Kidney (tissue), 22 donors: ENCODE measurements around the gene ADAM20. TPM values are rescaled to one million over a fixed set of nuclear protein-coding genes. Genes with fewer than 3 reads are reported as not detected.

Experiments used
- DNase-seq, 5 donors: peaks; one replicate each; pipeline ENCODE4 v3.0.0-alpha.2; 2013 to 2020
- FAIRE-seq: peaks from 2 replicates; lab custom pipeline; 2012; peaks lifted over from hg19 to GRCh38; lab: Jason Lieb, UNC
- H3K27ac ChIP-seq, 2 donors: one replicate each; pipeline ENCODE4 v1.7.0; 2013; ENCODE audit warnings: low read depth in 2 of 2, low read length in 2 of 2, inconsistent platforms in 1 of 2
- H3K27me3 ChIP-seq: one replicate; pipeline ENCODE4 v1.7.1; 2013; ENCODE audit warnings: low read length, inconsistent platforms; ENCODE audit not compliant: control insufficient read depth, insufficient read depth
- H3K36me3 ChIP-seq, 3 donors: one replicate each; pipeline versions ENCODE4 v1.7.0 to v1.7.1; 2013; ENCODE audit warnings: low read length in 3 of 3, control low read depth in 1 of 3, inconsistent platforms in 1 of 3; ENCODE audit not compliant: insufficient read depth in 3 of 3, control insufficient read depth in 2 of 3
- H3K4me1 ChIP-seq, 3 donors: one replicate each; pipeline versions ENCODE4 v1.7.0 to v1.7.1; 2013; ENCODE audit warnings: low read length in 3 of 3, inconsistent platforms in 1 of 3, low read depth in 1 of 3; ENCODE audit not compliant: control insufficient read depth in 2 of 3, insufficient read depth in 2 of 3
- H3K4me3 ChIP-seq, 3 donors: one replicate each; pipeline versions ENCODE4 v1.7.0 to v1.8.1; 2013; ENCODE audit warnings: low read length in 3 of 3, control low read depth in 1 of 3, inconsistent platforms in 1 of 3
- H3K9ac ChIP-seq, 3 donors: one replicate each; pipeline versions ENCODE4 v1.7.0 to v1.7.1; 2013; ENCODE audit warnings: low read length in 3 of 3, control low read depth in 1 of 3, inconsistent platforms in 1 of 3
- H3K9me3 ChIP-seq, 3 donors: one replicate each; pipeline versions ENCODE4 v1.7.0 to v1.7.1; 2013; ENCODE audit warnings: low read length in 3 of 3, control low read depth in 1 of 3, inconsistent platforms in 1 of 3; ENCODE audit not compliant: control insufficient read depth in 2 of 3, insufficient read depth in 1 of 3
- CTCF ChIP-seq: IDR thresholded peaks from 3 replicates; pipeline ENCODE4 v1.5.1; 2012; ENCODE audit warnings: mild to moderate bottlenecking, moderate library complexity, borderline replicate concordance; ENCODE audit not compliant: insufficient read depth; ENCODE audit errors: extremely low read depth
- intact Hi-C: fragments of 100-400 bp; cut with DNase I; formaldehyde crosslinking; loops from one replicate; pipeline ENCODE4 v1.11.1; 2022
- long read RNA-seq, 10 donors: library from polyadenylated mRNA in 1 of 10; unstranded in 1 of 10; transcript quantifications; one replicate each; pipeline ENCODE4 v2.0.0 and lab custom pipeline, GENCODE V29; 2021 to 2026
- polyA plus RNA-seq: library from polyadenylated mRNA; stranded (reverse); fragments of 350-450 nt; fragmentation: Illumina TruSeq; extraction: RNeasy Lipid Tissue Mini Kit (QIAGEN cat#74804); gene quantifications from one replicate; pipeline ENCODE4 v1.2.3, GENCODE V29; 2014; ENCODE audit warnings: low read depth, low replicate concordance; ENCODE audit not compliant: insufficient read depth
- total RNA-seq: library from RNA; stranded (reverse); fragmentation: NEBNext Ultra II Directional; extraction: Animal tissue kit (Norgen Biotek cat#: 25700); gene quantifications from one replicate; pipeline ENCODE4 v1.2.1, GENCODE V29; 2021
- donor health status: control.
- donor health status: control.
- donor health status: control.
- donor health status: control.
- donor health status: control.
- donor health status: DM: yes; HTN: yes; CAD: no.
- donor health status: Normal renal cell carcinoma (clear cell type).

Gene ADAM20
- total RNA-seq (1.2 TPM), polyA plus RNA-seq (not detected)
- long read RNA-seq, donor 1: 0 reads
- long read RNA-seq, donor 2: 0 reads
- long read RNA-seq, donor 3: 0 reads
- long read RNA-seq, donor 4: 0 reads
- long read RNA-seq, donor 5: 0 reads
- long read RNA-seq, donor 6: 0 reads
- long read RNA-seq, donor 7: 0 reads
- long read RNA-seq, donor 8: 0 reads
- long read RNA-seq, donor 9: 0 reads
- long read RNA-seq, donor 10: 0 reads

- FAIRE-seq: no peak
- intact Hi-C loops: no loop called here
Observed at GRCh38 chr14:70534904-70535303, at the start of gene ADAM20. Gene ADAM20, minus strand, starts transcription at chr14:70535004. Its CDS starts 10,247 bp downstream, at chr14:70524757.

GRCh38 chr14:70576891-70577290 is 42.1 kb upstream of the ADAM20 start:
- TF ChIP-seq CTCF: no peak
- no peaks in the 10 kb centered on the region for H3K9me3 ChIP-seq
- no peak overlapping the region for H3K9ac ChIP-seq
- H3K27me3 ChIP-seq: no peaks in the 10 kb centered on the region
- no peak overlapping the region for H3K4me3 ChIP-seq
- DNase-seq (no peak), FAIRE-seq (no peak)
- H3K4me1 ChIP-seq: no peaks in the 10 kb centered on the region
- intact Hi-C loops: no loop called here
- H3K36me3 ChIP-seq: peaks cover 7 to 8% (median 8%) of the 10 kb centered on the region in 3 donors
- no peak overlapping the region for H3K27ac ChIP-seq

More at GRCh38 chr14:70534904-70535303, at the start of gene ADAM20:
- DNase-seq: no peak
- Histone ChIP-seq H3K9me3 (peaks cover 0 to 9% (median 2%) of the 10 kb centered on the region in 3 donors), H3K9ac (no peak within 1 kb of the TSS), H3K4me3 (no peak within 1 kb of the TSS), H3K27ac (no peak within 1 kb of the TSS), H3K4me1 (no peaks in the 10 kb centered on the region), H3K27me3 (no peaks in the 10 kb centered on the region), H3K36me3 (peaks cover 0 to 3% (median 0%) of the 10 kb centered on the region in 3 donors)
- no peak for TF ChIP-seq CTCF

- intact Hi-C loops: no loop called here
- H3K9me3 ChIP-seq: no peaks in the 10 kb centered on the region
- H3K27ac ChIP-seq: no peak overlapping the region
- FAIRE-seq: no peak
- TF ChIP-seq CTCF: no peak
- no peaks in the 10 kb centered on the region for H3K27me3 ChIP-seq
- DNase-seq: no peak
- no peaks in the 10 kb centered on the region for H3K36me3 ChIP-seq
- H3K4me1 ChIP-seq: no peaks in the 10 kb centered on the region
- H3K4me3 ChIP-seq: no peak overlapping the region
- H3K9ac ChIP-seq: no peak overlapping the region
Observed at GRCh38 chr14:70573050-70573449, 38.2 kb upstream of the ADAM20 start.
